ENCODE results near the gene PTPRT. TPM values are rescaled to one million over a fixed set of nuclear protein-coding genes. Genes with fewer than 3 reads are reported as not detected.

Gene PTPRT
- total RNA-seq, 1 experiment from 2014 or later = not detected

- no peak for DNase-seq (ENCODE audit: low read depth)
These were observed 345.0 kb downstream of the PTPRT start for GRCh38 chr20:42844751-42845150.

- DNase-seq (ENCODE audit: low read depth) = no peak
These were observed 352.2 kb downstream of the PTPRT start for GRCh38 chr20:42837456-42837855.

DNA sequence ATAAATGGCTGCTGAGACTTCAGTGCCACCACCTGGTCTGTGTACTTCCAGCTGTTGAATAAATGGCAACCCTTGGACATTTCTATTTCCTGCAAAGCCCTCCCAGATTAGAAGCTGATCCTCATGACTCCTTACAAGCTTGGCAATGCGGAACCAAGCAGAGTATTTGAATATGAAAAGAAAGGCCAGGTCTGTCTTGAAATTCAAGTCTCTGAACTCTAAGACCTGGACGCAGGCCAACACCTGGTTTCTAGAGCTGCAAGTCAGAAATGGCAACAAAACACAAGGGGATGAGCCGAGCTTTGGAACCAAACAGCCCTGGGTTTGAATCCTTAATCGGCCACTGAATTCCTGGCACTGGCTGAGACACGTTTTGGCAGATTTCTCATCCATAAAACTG is 353.4 kb downstream of the PTPRT start:
- no peak for DNase-seq (ENCODE audit: low read depth)

DNA sequence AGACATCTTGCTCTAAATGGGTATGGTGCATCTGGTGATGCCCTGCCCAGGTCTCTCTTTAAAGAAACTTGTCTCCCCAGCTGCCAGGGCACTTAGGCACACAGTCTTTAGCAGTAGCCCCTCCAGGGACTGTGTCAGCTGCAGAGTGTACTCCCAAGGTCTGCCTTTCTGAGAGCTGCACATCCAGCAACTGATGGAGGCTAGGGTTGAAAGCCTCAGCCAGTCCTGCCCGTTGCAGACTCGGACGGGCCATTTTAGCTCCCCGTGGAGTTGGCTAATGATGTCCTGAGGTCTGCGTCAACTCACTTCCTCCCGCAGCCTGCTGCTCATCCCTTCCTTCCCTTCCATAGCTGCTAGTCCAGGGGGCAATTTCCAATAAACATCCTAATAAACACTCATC is 381.8 kb downstream of the PTPRT start:
- no peak for DNase-seq (ENCODE audit: low read depth)

GRCh38 chr20:42795111-42795695 is 394.5 kb downstream of the PTPRT start:
- DNase-seq (ENCODE audit: low read depth) = no peak

GRCh38 chr20:42792052-42792451 is 397.7 kb downstream of the PTPRT start:
- no peak for DNase-seq (ENCODE audit: low read depth)

DNA sequence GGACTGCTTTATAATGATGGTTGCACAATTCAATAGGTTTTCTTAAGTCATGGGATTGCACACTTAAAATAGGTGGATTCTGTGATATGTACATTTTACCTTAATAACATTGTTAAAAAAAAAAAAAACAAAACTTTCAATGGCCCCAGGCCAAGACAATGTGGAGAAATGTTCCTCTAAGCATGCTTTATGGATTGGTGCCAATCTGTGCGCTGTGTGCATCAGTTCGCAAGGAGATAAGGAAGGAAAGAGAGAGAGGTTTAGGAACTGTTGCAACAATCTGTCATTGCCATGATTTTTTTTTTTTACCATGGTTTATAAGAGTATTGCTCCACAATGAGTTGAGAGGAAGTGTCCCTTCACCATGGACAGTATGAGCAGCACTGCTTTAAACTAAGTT is 399.6 kb downstream of the PTPRT start:
- DNase-seq (ENCODE audit: low read depth) = no peak

- no peak for DNase-seq (ENCODE audit: low read depth)
These were observed 401.0 kb downstream of the PTPRT start for GRCh38 chr20:42788707-42789106.

- no peak for DNase-seq (ENCODE audit: low read depth)
These were observed 404.7 kb downstream of the PTPRT start for GRCh38 chr20:42785041-42785440.

DNA sequence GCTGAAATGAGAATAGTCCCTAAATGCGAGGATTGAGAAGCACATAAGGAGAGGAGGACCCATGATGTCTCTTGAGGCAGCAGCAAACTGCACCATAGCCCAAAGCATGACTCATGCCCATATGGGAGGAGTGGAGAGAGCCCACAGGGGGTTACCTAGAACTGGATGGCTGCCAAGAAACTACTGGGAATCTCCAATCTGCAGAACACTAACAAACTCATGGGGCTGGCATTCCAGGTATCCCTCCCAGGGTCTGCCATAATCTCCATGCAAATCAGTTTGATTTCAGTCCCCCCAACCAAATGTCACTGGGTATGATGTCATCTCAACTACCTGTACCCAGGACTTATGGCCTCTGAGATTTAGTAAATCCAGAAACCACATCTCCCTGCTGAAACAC is 410.5 kb downstream of the PTPRT start:
- DNase-seq (ENCODE audit: low read depth) = no peak

- no peak for DNase-seq (ENCODE audit: low read depth)
These were observed 413.8 kb downstream of the PTPRT start for GRCh38 chr20:42775866-42776265.

- DNase-seq (ENCODE audit: low read depth) = no peak
These were observed 414.7 kb downstream of the PTPRT start for GRCh38 chr20:42775037-42775436.

DNA sequence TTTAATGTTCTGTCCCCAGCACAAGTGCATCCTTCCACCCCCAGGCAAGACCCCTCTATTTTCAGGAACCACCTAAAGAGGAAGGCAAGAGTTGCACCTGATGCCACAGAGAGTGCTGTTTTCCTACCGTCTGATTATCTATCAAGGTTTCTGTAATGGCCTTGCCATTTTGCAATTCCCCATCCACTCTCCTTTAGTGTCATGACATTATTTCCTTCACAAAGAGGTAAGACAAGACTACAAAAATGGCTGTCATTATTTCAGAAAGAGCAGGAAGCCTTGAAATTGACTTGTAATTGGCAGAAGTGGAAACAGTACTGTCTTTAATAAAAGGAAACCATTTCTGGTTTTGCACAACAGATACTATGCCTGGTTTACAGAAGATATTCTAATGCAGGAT is 426.7 kb downstream of the PTPRT start:
- no peak for DNase-seq (ENCODE audit: low read depth)

DNA sequence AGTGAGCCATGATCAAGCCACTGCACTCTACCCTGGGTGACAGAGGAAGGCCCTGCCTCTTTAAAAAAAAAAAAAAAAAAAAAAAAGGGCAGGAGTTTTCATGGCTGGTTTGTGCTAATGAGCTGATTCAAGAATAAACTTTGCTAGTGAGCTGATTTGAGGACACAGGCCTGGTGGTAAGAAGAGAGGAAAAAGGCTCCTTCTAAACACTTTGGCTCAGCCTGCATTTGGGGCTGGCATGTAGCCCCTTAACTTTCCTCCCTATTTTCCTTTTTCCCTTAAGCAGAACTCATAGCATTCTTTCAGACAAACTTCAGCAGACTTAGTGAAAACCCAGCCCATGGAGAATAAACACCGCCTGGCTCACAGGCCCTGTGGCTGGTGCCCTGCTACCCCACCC is 432.7 kb downstream of the PTPRT start:
- DNase-seq (ENCODE audit: low read depth) = no peak

- no peak for DNase-seq (ENCODE audit: low read depth)
These were observed 435.0 kb downstream of the PTPRT start for GRCh38 chr20:42754706-42755105.

- no peak for DNase-seq (ENCODE audit: low read depth)
These were observed 437.1 kb downstream of the PTPRT start for GRCh38 chr20:42752620-42753019.

DNA sequence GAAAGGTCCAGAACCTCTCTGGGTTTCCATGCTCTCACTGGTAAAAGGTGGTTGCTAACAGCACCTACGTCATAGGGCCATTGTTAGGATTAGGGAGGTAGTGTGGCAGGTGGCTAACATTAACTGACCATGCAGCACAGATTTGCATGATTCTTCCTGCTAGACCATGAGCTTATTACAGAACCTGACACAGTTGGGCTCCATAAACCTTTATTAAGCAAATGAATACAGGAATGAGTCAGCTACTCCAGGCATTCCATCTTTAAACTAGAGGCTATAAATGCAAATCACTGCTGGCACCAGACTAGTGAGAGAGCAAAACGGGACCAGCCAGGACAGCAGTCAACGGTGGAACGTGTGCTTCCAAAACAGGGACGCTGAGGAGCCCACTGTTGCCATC is 440.1 kb downstream of the PTPRT start:
- no peak for DNase-seq (ENCODE audit: low read depth)

DNA sequence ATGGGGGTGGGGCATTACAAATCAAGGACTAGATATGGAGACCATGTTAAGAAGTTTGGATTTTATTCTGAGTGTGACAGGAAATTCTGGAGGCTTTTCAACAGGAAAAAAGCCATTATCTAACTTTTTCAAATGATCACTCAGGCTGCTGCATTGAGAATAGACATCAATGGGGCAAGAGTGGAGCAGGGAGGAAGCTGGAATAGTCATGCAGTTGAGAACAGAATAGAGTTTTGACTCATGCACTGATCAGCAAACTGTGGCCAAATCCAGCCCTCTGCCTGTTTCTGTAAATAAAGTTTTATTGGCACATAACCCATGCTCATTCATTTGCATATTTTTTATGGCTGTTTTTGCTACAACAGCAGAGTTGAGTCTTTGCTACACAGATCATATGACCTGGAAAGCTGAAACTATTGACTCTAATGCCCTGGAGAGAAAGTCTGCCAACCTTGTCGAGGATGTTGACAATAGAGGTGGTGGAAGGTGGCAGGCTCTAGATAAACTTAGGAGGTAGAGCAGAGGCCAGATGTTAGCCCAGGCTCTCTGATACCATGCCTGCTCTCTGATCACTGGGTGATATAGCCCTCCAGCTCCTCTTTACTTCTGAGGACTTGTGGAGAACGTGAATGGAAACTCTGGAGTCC is 441.8 kb downstream of the PTPRT start:
- DNase-seq (ENCODE audit: low read depth) = no peak

DNA sequence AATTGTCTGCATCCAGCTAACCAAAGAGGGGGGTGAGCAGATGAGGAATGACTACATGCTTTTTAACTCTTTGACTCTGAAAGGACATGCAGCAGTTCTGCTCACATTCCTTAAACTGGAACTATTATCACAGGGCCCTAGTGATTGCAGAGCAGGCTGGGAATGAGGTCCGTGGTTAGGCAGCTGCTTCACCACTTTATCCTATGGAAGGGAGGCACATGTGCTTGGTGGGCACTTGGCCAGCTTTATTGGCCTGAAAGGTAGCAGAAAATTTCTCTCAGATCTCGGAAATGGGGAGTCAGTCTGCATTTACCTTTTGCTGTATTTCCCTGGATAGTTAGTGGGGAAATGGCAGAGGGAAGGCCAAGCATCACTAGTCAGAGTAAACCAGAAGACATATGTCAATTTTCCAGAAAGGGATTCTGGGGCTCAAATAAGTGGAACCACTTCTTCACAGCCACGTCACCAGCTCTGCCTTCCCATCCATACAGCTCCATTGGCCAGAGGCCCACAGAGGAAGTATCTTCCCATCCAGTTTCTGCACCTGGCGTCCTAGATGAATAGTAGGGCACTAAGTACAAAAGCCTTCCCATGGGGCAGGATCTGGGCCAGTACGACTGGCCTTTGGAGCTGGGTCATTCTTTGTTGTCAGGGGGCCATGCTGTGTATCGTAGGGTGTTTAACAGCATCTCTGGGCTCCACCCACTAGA is 444.8 kb downstream of the PTPRT start:
- no peak for DNase-seq (ENCODE audit: low read depth)

GRCh38 chr20:42742926-42743325 is 446.8 kb downstream of the PTPRT start:
- DNase-seq (ENCODE audit: low read depth) = no peak

DNA sequence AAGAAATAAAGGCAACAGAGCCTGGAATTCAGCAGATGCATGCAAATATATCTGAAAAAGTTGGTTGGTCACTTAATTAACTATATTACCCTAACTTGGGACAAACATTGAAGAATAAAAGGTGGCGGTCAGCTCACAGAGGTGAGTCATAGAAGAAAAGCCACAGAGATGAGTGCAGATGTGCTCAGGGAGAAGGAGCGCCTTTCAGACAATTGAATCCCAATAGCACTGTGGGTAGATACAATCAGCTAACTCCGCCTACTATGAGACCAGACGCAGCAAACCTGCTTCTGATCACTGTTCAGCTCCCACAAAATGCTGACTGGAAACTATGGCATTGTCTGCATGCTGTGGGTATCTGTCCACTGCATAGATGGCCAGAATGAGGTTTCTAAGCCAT is 447.8 kb downstream of the PTPRT start:
- no peak for DNase-seq (ENCODE audit: low read depth)

DNA sequence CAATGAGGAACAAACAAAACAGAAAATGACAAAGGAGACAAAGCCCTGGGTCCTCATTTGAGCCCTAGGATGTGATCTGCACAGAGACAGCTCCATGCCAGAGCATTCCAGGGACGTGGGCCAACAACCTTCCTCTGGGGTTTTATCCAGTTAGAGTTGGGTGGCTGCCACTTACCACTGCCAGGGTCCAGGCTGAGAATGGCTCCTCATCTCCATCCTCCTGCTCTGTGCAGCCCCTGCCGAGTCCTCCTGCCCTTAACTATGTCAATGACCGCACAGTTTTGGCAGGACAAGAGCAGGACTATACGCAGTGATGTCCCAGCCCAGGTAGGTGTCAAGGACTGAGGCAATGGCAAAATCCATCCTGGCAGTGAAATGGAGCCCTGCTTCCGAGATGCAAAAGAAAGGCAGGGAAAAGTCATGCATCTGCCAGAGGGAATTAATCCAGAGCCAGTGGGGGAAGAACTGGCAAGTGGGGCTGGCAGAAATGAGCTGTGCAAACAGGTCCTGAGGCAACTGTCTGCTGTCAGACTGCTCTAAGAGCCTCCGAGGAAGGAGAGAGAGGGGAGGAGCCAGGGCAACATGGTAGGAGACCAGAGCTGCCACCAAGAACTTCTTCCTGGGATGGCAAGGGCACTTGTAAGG is 449.4 kb downstream of the PTPRT start:
- DNase-seq (ENCODE audit: low read depth) = no peak

GRCh38 chr20:42739683-42740082 is 450.0 kb downstream of the PTPRT start:
- DNase-seq (ENCODE audit: low read depth) = no peak

All from LHCN-M2 (cell line).